GM18511 (cell line): ENCODE data around the gene SKIDA1.
"Not testable (repeated sequence)": the region's sequence is repeated elsewhere in the genome, so short reads cannot be mapped to it uniquely, and the experiment has no call there.

Experiments used
- ATAC-seq: cut with Tn5 transposase; IDR thresholded peaks from one replicate; pipeline ENCODE4 v1.9.1; 2021; ENCODE audit warnings: mild to moderate bottlenecking, moderate library complexity; ENCODE audit not compliant: unreplicated experiment

The SKIDA1 gene

GRCh38 chr10:21525367-21526187 is at the start of gene SKIDA1:
TSS of gene SKIDA1 (minus strand) at chr10:21525682. CDS start at chr10:21517822, 7,860 bp downstream.
- ATAC-seq: peak; percentile 56

- ATAC-seq: not testable (repeated sequence)
Observed at GRCh38 chr10:21574514-21574913, 49.0 kb upstream of the SKIDA1 start.

- ATAC-seq: no peak
Observed at GRCh38 chr10:21572578-21572977, 47.1 kb upstream of the SKIDA1 start.

- no peak for ATAC-seq
Observed at GRCh38 chr10:21570761-21571521, 45.5 kb upstream of the SKIDA1 start.

- ATAC-seq: not testable (repeated sequence)
Observed at GRCh38 chr10:21558984-21559383, 33.5 kb upstream of the SKIDA1 start.

GRCh38 chr10:21556527-21556926 is 31.0 kb upstream of the SKIDA1 start:
- no peak for ATAC-seq

GRCh38 chr10:21552638-21553037 is 27.2 kb upstream of the SKIDA1 start:
- no peak for ATAC-seq

GRCh38 chr10:21547246-21547645 is 21.8 kb upstream of the SKIDA1 start:
- ATAC-seq: no peak

- ATAC-seq: not testable (repeated sequence)
Observed at GRCh38 chr10:21540701-21541100, 15.2 kb upstream of the SKIDA1 start.

GRCh38 chr10:21536874-21537273 is 11.4 kb upstream of the SKIDA1 start:
- no peak for ATAC-seq

GRCh38 chr10:21535976-21536375 is 10.5 kb upstream of the SKIDA1 start:
- not testable (repeated sequence) for ATAC-seq

- ATAC-seq: no peak
Observed at GRCh38 chr10:21535494-21535965, 10.0 kb upstream of the SKIDA1 start.

- ATAC-seq: peak; percentile 22
Observed at GRCh38 chr10:21534604-21535493, 9.4 kb upstream of the SKIDA1 start.

- ATAC-seq: no peak
Observed at GRCh38 chr10:21534280-21534586, 8.8 kb upstream of the SKIDA1 start.

- peak; percentile 87 for ATAC-seq
Observed at GRCh38 chr10:21533467-21534279, 8.2 kb upstream of the SKIDA1 start, which contains the start of gene MLLT10. TSS of gene MLLT10 (plus strand) at chr10:21534232. CDS start at chr10:21534645, 413 bp downstream.

- no peak for ATAC-seq
Observed at GRCh38 chr10:21532694-21533466, 7.4 kb upstream of the SKIDA1 start.

GRCh38 chr10:21531164-21531563 is 5.7 kb upstream of the SKIDA1 start:
- ATAC-seq: no peak

- no peak for ATAC-seq
Observed at GRCh38 chr10:21530641-21531040, 5.2 kb upstream of the SKIDA1 start.

- no peak for ATAC-seq
Observed at GRCh38 chr10:21530168-21530567, 4.7 kb upstream of the SKIDA1 start.
